Superior temporal gyrus (tissue), 1 donor: Measurements from ENCODE around the gene PPIL3.

Source experiments
- DNase-seq: peaks from one replicate; pipeline ENCODE4 v3.0.0-alpha.2; 2016; ENCODE audit errors: extremely low spot score

The PPIL3 gene

GRCh38 chr2:200861617-200862155 is 27.2 kb downstream of the PPIL3 start:
- DNase-seq: peak; percentile 33

DNA sequence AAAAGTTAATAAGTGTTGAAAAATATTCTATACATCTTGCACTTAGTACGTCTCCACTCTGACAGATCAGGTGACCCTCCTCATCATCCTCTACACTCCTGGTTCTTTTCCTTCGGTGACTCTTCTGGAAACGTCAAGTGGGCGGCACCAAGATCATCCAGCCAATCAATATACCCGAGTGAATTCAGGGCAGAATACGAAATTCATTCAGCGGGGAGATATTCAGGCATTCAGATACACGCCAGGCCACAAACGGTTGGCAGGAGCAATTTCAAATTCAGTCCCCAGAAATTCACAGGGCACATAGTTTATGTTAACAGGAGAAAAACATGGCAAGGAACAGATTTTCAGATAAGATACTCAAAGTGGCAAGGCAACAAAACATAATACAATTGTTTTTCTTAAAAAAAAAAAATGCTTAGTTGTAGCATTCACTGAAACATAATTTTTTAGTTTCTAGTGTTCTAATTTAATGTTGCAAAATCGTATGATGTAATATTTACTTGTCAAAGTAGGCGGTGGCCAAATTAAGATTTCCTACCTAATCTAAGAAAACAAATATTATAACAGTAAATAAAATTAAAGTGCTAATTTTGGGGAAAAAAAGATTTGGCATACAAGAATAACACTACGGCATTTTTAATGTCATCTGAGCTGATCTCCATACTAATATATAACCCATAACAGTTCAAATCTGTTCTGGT is 28.6 kb downstream of the PPIL3 start:
- peak; percentile 38 for DNase-seq

GRCh38 chr2:200856806-200857205 is 32.1 kb downstream of the PPIL3 start:
- DNase-seq: no peak

- no peak for DNase-seq
Measured at GRCh38 chr2:200852605-200853004, 36.3 kb downstream of the PPIL3 start.

- no peak for DNase-seq
Measured at GRCh38 chr2:200851398-200852248, 37.3 kb downstream of the PPIL3 start.

DNA sequence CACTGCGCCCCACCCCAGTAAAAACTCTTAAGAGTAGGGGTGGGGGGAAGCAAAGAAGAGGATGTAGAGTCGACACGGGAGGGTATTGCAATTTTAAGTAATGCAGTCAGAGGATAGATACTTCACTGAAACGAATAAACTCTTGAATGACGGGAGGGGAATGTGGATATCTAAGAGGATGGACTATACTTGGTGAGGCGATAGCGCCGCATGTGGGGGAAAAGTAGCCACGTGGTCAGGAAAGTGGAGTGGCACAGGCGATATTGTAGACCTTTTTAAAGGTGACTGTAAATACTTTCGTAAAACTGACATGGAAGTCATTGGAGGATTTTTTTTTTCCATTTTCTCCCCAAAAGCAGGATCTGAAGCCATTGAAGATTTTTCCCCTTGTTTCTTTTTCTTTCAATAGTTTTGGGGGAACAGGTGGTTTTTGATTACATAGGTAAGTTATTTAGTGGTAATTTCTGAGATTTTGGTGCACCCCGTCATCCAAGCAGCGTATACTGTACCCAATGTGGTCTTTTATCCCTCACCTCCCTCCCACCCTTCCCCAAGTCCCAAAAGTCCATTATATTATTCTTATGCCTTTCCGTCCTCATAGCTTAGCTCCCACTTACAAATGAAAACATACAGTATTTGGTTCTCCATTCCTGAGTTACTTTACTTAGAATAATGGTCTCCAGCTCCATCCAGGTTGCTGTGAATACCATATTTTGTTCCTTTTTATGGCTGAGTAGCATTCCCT is 38.2 kb downstream of the PPIL3 start:
- no peak for DNase-seq

GRCh38 chr2:200847939-200848338 is 40.9 kb downstream of the PPIL3 start:
- no peak for DNase-seq

GRCh38 chr2:200847269-200847668 is 41.6 kb downstream of the PPIL3 start:
- no peak for DNase-seq

DNA sequence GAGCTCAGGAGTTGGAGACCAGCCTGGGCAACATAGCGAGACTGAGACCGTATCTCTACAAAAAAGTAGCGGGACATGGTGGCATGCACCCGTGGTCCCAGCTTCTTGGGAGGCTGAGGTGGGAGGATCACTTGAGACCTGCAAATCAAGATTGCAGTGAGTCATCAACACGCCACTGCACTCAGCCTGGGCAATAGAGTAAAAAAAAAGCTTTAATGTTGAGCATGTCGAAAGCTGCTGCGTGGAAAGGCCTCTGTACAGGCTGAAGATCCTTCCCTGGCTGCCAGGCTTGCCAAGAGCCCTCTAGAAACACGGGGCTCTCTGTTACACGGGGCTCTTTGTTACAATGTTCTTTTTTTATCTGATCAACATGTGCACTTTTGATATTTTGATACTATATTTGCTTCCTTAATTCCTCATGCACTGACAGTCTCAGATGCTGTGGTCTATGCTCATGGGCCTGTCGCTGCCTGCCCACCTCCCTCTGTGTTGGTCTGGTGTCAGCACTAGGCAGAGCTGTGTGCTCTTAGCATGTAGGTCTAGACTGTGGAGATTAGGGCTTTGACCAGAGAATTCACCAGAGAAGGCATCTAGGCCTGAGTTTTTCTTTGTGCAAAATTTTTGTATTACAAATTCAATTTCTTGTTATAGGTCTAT is 43.1 kb downstream of the PPIL3 start:
- no peak for DNase-seq

DNA sequence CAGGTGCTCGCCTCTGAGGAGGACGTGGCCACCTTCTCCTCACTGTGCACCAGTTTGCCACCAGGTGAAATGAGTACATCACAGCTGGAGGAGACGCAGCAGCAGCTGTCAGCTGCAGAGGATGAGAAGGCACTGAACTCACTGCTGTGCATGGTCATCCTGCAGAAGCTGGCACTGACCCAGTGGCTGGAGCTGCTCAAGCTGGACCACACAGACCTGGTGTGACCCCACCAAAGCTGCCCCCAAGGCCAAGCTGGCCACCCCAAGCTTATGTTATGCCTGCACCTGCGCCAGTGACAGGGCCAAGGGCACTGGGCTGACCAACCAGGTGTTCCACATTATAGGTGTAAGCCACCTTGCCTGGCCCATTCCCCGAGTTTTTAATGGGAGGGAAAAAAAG is 43.7 kb downstream of the PPIL3 start:
- DNase-seq: no peak

GRCh38 chr2:200843993-200844948 is 44.6 kb downstream of the PPIL3 start:
- DNase-seq: no peak

DNA sequence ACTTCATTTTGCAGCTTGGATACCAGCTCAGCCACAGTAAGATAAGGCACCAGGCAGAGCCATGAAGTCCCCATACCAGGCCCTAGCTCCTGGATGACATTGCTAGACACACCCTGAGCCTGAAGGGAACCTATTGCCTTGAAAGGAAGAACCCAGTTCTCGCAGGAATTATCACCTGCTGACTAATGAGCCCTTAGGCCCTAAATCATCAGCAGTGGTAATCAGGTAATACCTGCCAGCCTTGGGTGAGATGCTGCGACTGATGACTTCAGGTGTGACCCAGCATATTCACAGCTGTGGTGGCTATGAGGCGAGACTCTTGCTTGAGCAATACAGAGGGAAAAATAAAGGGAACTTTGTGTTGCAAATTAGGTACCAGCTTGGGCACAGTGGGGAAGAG is 49.4 kb downstream of the PPIL3 start:
- DNase-seq: no peak

DNA sequence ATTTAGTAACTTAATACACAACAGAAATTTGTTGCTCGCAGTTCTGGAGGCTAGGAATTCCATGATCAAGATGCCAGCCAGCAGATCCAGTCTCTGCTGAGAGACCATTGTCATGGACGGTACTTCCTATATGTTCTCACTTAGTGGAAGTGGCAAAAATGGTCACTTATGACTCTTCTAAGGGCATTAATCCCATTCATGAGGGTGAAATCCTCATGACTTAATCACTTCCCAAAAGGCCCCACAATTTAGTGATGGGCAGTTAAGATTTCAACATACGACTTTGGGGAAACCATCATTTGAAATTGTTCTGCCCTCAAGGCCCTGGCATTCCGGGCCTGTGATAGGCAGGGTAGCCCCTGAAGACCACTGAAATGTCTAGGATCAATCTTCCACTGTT is 54.2 kb downstream of the PPIL3 start:
- no peak for DNase-seq

GRCh38 chr2:200829258-200829655 is 59.6 kb downstream of the PPIL3 start:
- no peak for DNase-seq

- DNase-seq: no peak
Measured at GRCh38 chr2:200828572-200829257, 60.2 kb downstream of the PPIL3 start.

GRCh38 chr2:200828104-200828503 is 60.8 kb downstream of the PPIL3 start:
- DNase-seq: no peak

GRCh38 chr2:200821686-200822245 is 67.1 kb downstream of the PPIL3 start:
- DNase-seq: no peak
